BLaER1 treated with 17β-estradiol and CSF1 and Interleukin-3, amounts not matched to agents 10 nM and 100 nM (cell line): ENCODE data around the gene SMTNL1.

Experiments used
- H3K27ac ChIP-seq, 11 experiments: shearing (Covaris generic); formaldehyde crosslinking; 2 replicates each; pipeline ENCODE4 v1.8.1; 2022
- H3K27me3 ChIP-seq, 11 experiments: shearing (Covaris generic); formaldehyde crosslinking; 2 replicates each; pipeline ENCODE4 v1.8.1; 2022
- H3K36me3 ChIP-seq, 11 experiments: shearing (Covaris generic); formaldehyde crosslinking; 2 replicates each; pipeline ENCODE4 v1.8.1; 2022
- H3K4me1 ChIP-seq, 10 experiments: shearing (Covaris generic); formaldehyde crosslinking; 2 replicates each; pipeline ENCODE4 v1.8.1; 2022
- H3K4me2 ChIP-seq, 11 experiments: shearing (Covaris generic); formaldehyde crosslinking; 2 replicates each; pipeline ENCODE4 v1.8.1; 2022
- H3K4me3 ChIP-seq, 10 experiments: shearing (Covaris generic); formaldehyde crosslinking; 2 replicates each; pipeline ENCODE4 v1.8.1; 2022
- H3K9ac ChIP-seq, 11 experiments: shearing (Covaris generic); formaldehyde crosslinking; 2 replicates each; pipeline ENCODE4 v1.8.1; 2022
- H3K9me3 ChIP-seq, 11 experiments: shearing (Covaris generic); formaldehyde crosslinking; replicated peaks in 1 of 11; 2 replicates each; pipeline ENCODE4 v1.8.1; 2022
- H4K20me1 ChIP-seq, 11 experiments: shearing (Covaris generic); formaldehyde crosslinking; 2 replicates each; pipeline ENCODE4 v1.8.1; 2022
- Cebpa-rat ChIP-seq, 11 experiments: shearing (Covaris generic); IDR thresholded peaks; 2 replicates each; pipeline ENCODE4 v1.8.1; 2022

The SMTNL1 gene

DNA sequence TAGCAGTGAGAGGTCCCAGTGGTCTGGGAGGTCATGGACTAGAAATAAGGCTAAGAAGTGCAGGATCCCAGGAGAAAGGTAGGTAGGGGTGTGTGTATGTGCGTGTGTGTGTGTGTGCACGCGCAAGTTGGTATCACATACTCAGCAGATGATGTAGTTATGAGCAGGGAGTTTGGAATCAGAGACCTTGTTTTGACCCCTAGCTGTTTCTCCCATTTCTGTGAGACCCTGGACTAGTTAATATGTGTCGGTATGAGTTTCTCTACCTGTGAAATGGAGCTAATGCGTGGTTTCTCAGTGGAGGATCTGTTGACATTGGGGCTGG lies 61.4 kb downstream of the SMTNL1 start:
- Histone ChIP-seq H3K36me3 (no peaks in the 10 kb centered on the region), H3K4me2 (peak overlapping the region; percentile 70 to 86 (median 76)), H3K27ac (peak overlapping the region in 1 of 11 experiments; percentile 63; a peak in 1 of 22 replicates), H3K4me3 (peak overlapping the region in 7 of 10 experiments; percentile 50 to 68 (median 57); a peak in 10 of 20 replicates), H3K4me1 (peaks cover 17 to 38% (median 24%) of the 10 kb centered on the region in 10 experiments), H3K9ac (peak overlapping the region in 3 of 11 experiments; percentile 65 to 73 (median 67); a peak in 3 of 22 replicates), H4K20me1 (no peaks in the 10 kb centered on the region), H3K27me3 (peaks cover 0 to 12% (median 2%) of the 10 kb centered on the region in 11 experiments; a peak in 5 of 22 replicates), H3K9me3 (no peaks in the 10 kb centered on the region)
- TF ChIP-seq Cebpa-rat (IDR thresholded peaks at IDR 0.05), result no peak

DNA sequence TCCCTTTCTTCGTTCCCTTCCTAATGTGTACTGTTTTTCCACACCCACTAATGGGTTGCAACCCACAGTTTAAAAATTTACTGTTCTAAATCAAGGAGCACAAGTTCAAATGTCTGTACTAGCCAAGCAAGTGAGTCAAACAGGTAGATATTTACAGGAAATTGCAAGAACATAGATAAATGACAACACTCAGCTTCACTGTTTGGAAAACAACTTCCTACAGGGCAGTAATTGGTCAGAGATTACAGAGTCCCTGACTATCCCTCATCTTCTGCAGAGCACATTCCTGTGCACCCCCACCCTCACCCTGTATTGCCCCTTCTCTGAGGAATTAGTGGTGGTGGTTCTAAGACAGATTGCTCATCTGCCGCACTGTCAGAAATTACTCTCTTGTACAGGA lies 62.0 kb downstream of the SMTNL1 start:
- Histone ChIP-seq H3K36me3 (no peaks in the 10 kb centered on the region), H3K9me3 (no peaks in the 10 kb centered on the region), H3K9ac (no peak overlapping the region), H3K4me2 (peak overlapping the region in 10 of 11 experiments; percentile 70 to 86 (median 76); a peak in 17 of 22 replicates), H3K27ac (no peak overlapping the region), H3K4me1 (peaks cover 23 to 44% (median 30%) of the 10 kb centered on the region in 10 experiments), H4K20me1 (no peaks in the 10 kb centered on the region), H3K27me3 (peaks cover 0 to 12% (median 2%) of the 10 kb centered on the region in 11 experiments; a peak in 5 of 22 replicates), H3K4me3 (no peak overlapping the region; a peak in 2 of 20 replicates)
- no peak for TF ChIP-seq Cebpa-rat (IDR thresholded peaks at IDR 0.05)
